ENCODE results near the gene TRERF1.

TRERF1 gene

DNA sequence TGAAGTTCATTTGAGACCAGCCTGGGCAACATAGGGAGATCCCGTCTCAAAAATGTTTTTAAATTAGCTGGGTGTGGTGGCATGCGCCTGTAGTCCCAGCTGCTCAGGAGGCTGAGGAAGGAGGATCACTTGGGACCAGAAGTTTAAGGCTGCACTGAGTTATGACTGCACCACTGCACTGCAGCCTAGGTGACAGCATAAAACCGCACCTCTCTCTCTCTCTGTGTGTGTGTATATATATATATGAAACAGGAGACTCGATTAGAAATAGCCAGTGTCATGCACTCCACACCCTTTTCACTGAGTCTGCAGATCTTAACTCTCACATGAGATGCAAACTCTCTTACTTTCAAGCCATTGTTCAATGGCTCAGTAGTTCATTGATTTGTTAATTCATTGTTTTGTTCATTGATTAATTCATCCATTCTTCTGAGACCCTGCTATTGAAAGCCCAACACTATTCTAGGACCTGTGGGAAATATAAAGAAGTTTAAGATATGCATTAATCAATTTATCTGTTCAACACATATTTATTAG lies 181.7 kb downstream of the TRERF1 start:
- DNase-seq = no peak

- no peak for DNase-seq
Measured at GRCh38 chr6:42269553-42269952, 182.2 kb downstream of the TRERF1 start.

GRCh38 chr6:42268835-42269204 lies 182.9 kb downstream of the TRERF1 start:
- no peak for DNase-seq

- DNase-seq = no peak
Measured at GRCh38 chr6:42268016-42268834, 183.5 kb downstream of the TRERF1 start.

- no peak for DNase-seq
Measured at GRCh38 chr6:42266538-42266937, 185.2 kb downstream of the TRERF1 start.

- DNase-seq = no peak
Measured at GRCh38 chr6:42264852-42265390, 186.8 kb downstream of the TRERF1 start.

DNA sequence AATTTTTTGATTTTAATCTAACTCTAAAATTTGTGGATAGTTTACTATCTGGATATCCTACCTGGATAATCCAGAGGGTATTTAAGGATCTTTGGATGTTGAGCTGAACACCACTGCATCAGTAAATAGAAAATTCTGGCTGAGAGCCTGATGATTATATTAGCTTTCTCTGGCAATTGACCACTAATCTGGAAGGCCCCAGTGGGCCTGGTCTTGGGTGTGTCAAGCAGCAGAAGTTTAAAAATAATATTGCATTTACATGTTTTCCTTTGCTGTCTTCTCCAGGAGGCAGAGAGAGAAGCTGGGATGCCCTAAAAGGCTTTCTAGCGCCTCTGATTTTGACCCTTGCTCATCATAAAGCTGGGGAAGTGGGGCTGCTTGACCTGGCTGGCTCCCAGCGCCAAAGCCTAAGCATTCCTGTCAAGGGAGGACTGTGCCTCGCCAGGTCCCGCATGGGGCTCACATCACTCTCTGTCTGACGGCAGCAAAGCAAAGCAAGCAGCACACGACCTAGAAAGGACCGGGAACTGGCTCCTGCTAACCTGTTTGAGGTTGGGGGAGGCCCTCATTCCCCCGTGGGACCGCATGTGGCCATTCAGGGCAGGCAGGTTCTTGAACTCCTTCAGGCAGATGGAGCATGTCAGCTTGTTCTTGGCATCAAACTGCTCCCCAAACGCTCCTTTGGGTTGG lies 187.4 kb downstream of the TRERF1 start:
- no peak for DNase-seq

DNA sequence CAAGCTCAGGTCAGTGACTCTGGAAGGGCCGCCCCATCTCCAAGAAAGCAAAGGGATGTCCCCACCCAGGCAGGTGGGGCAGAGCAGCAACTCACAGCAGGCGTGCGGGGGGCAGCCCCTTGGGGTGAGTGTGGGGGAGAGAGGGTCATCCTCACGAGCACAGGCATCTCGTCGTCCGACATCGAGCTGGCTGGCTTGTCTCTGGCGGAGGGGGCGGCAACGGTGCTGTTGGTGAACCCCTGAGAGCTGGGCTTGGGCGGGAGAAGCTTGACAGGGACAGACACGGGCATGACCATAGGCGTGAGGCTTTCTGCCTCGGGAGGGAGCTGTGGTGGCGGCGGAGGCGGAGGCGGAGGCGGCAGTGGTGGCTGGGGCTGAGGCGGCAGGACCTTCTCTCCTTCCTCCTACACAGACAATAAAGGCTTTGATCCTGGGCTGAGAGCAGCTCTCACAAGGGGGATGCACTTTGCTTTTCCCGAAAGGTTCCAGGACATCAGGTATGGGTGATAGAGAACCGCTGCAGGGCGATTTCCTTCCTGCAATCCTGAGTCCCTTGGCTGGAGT lies 188.5 kb downstream of the TRERF1 start:
- DNase-seq = no peak

- no peak for DNase-seq
Measured at GRCh38 chr6:42260972-42261371, 190.8 kb downstream of the TRERF1 start.

DNA sequence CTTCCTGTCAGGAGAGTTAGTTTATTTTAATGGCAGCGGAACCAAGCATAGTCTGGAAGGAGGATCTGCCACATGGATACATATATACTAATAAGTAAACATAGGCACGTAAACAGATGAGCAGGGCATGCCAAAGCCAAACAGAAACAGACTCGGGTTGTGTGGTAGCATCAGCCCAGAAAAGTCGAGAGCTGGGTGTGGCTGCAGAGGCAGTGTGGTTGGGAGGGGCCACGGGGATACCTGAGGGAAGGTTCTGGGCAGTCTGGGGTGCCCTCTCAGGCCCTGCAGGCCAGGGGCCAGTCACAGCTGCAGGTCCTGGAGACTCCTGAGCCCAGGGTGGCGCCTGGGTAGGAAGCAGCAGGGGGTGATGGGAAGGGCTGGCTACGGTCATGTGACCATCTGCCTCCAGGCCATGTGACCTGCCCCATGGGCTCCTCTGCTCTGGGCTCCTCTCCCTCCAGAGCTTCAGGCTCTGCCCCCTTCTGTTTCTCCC lies 191.3 kb downstream of the TRERF1 start:
- no peak for DNase-seq

- no peak for DNase-seq
Measured at GRCh38 chr6:42259841-42260395, 191.8 kb downstream of the TRERF1 start.

- DNase-seq = no peak
Measured at GRCh38 chr6:42259286-42259685, 192.4 kb downstream of the TRERF1 start.

DNA sequence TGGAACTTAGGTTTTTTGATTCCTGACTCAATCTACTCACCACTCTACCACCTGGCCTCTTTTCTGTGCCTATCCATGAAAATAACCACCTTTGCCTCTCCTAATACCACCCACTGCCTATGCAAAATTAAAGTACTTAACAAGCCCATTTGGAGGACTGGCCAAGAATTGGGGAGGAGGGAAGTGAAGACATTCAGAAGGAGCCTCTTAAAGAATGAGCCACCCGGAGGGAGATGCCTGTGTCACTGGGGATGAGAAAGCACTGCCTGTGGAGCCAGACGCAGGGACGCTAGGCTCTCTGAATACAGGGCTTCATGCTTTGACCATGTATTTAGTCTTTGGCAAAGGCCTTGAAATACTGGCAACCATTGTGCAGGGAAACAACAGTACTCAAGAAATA lies 194.1 kb downstream of the TRERF1 start:
- DNase-seq = no peak

- no peak for DNase-seq
Measured at GRCh38 chr6:42257063-42257462, 194.7 kb downstream of the TRERF1 start.

GRCh38 chr6:42255050-42255449 lies 196.7 kb downstream of the TRERF1 start:
- no peak for DNase-seq

DNA sequence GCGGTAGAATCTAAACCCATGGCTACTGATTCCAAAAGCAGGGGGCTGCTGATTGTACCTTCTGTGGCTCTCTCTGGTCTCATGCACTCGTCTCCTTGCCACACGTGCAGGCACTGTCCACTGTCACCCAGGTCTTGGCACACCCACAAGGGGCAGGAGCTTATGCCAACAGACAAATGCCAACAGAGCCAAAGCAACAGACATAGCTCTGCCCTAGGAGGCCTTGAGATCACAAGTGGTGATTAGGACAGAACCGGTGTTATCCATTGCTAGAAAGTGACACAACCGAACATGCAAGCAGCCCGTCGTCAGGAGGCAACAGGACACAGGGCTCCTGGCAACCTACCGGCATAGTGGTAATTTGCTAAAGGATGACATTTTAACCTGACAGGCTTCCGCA lies 197.2 kb downstream of the TRERF1 start:
- no peak for DNase-seq

- DNase-seq = no peak
Measured at GRCh38 chr6:42251911-42252637, 199.7 kb downstream of the TRERF1 start.

DNA sequence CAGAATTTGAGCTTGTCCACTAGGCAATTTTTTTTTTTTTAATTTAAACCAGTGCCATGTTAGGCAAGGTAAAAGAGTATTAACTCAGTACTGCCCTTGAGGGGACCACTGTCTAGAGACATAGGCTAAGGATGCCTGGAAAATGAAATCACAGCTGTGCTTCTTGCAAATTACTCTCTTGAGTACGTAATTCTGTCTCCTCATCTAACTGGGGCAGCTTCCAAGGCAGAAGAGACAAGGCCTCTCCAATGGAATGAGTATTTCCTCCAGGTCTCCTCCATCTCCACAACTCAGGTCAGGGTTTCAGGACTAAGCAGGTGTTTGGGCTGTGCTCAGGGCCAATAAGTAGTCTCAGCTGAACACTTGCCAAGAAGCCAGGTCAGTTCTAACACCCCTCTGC lies 200.2 kb downstream of the TRERF1 start:
- no peak for DNase-seq

- no peak for DNase-seq
Measured at GRCh38 chr6:42250274-42250931, 201.3 kb downstream of the TRERF1 start.

DNA sequence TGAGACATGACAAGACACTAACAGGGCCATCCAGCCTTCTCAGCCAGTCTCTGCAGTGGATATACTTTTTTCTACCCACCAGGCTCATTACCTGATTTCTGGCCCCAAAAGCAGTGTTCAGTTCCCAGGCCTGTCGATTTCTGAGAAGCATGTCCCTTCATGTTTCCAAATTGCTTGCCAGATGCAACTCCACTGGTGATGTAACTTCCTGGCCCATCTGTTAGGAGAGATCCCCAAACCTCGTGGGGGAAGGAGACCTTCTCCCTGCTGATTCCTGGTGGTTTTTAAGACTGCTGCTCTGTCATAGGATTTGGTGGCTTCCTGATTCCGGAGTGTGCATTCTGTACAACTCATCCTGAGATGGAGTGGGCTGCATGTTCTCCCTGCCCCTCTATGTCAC lies 202.4 kb downstream of the TRERF1 start:
- no peak for DNase-seq

DNA sequence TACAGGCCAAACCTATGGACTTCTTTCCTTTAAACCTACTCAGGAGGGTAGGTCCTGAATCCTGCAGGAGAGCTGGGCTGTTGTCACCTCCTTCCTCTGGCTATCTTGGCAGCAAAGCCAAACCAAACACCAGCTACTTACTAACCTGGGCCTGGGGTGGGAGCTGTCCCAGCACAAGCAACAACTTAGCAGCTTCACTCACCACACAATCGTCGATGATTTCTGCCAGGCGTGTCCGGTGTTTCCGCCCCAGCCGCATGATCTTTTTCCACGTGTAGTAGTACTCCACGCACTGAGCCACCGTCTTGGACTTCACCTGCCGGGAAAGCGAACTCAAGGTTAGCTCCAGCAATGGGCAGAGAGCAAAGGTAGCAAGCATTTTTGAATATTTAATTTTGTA lies 208.7 kb downstream of the TRERF1 start:
- DNase-seq = no peak

DNA sequence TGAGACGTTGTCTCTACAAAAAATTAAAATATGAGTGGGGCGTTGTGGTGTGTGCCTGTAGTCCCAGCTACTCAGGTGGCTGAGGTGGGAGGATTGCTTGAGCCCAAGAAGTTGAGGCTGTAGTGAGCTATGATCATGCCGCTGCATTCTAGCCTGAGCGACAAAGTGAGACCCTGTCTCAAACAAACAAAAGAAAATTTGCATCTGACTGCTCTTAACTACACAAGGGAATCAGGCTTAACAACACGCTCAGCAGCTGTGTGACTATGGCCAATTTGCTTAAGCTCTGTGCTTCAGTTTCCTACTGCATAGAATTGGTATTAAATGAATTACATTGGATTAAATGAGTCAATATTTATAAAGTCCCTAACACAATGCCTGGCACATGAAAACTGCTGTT lies 209.8 kb downstream of the TRERF1 start:
- no peak for DNase-seq

Data from GOT3 (cell line).